ENCODE data around the gene EPN2.

DNA sequence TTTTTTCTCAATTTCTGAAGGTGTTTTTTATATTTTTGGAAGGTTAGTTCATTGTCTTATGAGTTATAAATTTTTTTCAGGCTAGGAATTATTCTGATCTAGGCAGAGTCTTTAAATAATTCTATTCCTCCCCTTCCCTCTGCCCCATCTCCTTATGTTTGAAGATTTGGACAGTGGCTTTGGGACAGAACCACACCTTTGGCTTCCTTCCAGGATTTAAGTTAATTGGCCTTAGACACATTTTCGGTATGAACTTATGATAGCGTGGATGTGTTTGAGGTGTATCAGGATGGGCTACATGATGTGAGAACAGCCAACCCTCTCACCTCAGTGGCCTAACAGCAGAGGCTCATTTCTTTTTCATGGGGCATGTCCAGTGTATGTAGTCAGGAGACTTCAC is 24.3 kb downstream of the EPN2 start:
- TF ChIP-seq EP300 (conservative IDR thresholded peaks at IDR 0.05; ENCODE audit: poor library complexity, severe bottlenecking): no peak
- TF ChIP-seq, protein P1, sequence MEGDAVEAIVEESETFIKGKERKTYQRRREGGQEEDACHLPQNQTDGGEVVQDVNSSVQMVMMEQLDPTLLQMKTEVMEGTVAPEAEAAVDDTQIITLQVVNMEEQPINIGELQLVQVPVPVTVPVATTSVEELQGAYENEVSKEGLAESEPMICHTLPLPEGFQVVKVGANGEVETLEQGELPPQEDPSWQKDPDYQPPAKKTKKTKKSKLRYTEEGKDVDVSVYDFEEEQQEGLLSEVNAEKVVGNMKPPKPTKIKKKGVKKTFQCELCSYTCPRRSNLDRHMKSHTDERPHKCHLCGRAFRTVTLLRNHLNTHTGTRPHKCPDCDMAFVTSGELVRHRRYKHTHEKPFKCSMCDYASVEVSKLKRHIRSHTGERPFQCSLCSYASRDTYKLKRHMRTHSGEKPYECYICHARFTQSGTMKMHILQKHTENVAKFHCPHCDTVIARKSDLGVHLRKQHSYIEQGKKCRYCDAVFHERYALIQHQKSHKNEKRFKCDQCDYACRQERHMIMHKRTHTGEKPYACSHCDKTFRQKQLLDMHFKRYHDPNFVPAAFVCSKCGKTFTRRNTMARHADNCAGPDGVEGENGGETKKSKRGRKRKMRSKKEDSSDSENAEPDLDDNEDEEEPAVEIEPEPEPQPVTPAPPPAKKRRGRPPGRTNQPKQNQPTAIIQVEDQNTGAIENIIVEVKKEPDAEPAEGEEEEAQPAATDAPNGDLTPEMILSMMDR (IDR thresholded peaks at IDR 0.05; ENCODE audit: poor library complexity, severe bottlenecking): no peak
- TF ChIP-seq POLR2AphosphoS5 (IDR thresholded peaks at IDR 0.05): no peak
- no peak for TF ChIP-seq MXI1 (conservative IDR thresholded peaks at IDR 0.05; ENCODE audit: poor library complexity, severe bottlenecking)
